Right kidney (tissue), 9 donors: Measurements from ENCODE around the gene NEMP1.
"Not testable (repeated sequence)": the region's sequence is repeated elsewhere in the genome, so short reads cannot be mapped to it uniquely, and the experiment has no call there.

ENCODE experiments used
- DNase-seq: peaks from one replicate; pipeline ENCODE4 v3.0.0-alpha.2; 2016
- long read RNA-seq, 8 donors: transcript quantifications; one replicate each; lab custom pipeline, GENCODE V29; 2026

NEMP1 gene, protein sequence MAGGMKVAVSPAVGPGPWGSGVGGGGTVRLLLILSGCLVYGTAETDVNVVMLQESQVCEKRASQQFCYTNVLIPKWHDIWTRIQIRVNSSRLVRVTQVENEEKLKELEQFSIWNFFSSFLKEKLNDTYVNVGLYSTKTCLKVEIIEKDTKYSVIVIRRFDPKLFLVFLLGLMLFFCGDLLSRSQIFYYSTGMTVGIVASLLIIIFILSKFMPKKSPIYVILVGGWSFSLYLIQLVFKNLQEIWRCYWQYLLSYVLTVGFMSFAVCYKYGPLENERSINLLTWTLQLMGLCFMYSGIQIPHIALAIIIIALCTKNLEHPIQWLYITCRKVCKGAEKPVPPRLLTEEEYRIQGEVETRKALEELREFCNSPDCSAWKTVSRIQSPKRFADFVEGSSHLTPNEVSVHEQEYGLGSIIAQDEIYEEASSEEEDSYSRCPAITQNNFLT
- long read RNA-seq, donor 1, full-length matches to known transcripts, result 2 of 2 reads
- long read RNA-seq, donor 1, partial matches to known transcripts, result 0 of 2 reads
- long read RNA-seq, donor 1, other reads (novel, unspliced or antisense), result 0 of 2 reads
- long read RNA-seq, donor 2, full-length matches to known transcripts, result 1 of 1 reads
- long read RNA-seq, donor 2, partial matches to known transcripts, result 0 of 1 reads
- long read RNA-seq, donor 2, other reads (novel, unspliced or antisense), result 0 of 1 reads
- long read RNA-seq, donor 3, full-length matches to known transcripts, result 3 of 3 reads
- long read RNA-seq, donor 3, partial matches to known transcripts, result 0 of 3 reads
- long read RNA-seq, donor 3, other reads (novel, unspliced or antisense), result 0 of 3 reads
- long read RNA-seq, donor 4, result 0 reads
- long read RNA-seq, donor 5, full-length matches to known transcripts, result 2 of 2 reads
- long read RNA-seq, donor 5, partial matches to known transcripts, result 0 of 2 reads
- long read RNA-seq, donor 5, other reads (novel, unspliced or antisense), result 0 of 2 reads
- long read RNA-seq, donor 6, full-length matches to known transcripts, result 1 of 1 reads
- long read RNA-seq, donor 6, partial matches to known transcripts, result 0 of 1 reads
- long read RNA-seq, donor 6, other reads (novel, unspliced or antisense), result 0 of 1 reads
- long read RNA-seq, donor 7, full-length matches to known transcripts, result 6 of 6 reads
- long read RNA-seq, donor 7, partial matches to known transcripts, result 0 of 6 reads
- long read RNA-seq, donor 7, other reads (novel, unspliced or antisense), result 0 of 6 reads
- long read RNA-seq, donor 8, full-length matches to known transcripts, result 4 of 4 reads
- long read RNA-seq, donor 8, partial matches to known transcripts, result 0 of 4 reads
- long read RNA-seq, donor 8, other reads (novel, unspliced or antisense), result 0 of 4 reads

DNA sequence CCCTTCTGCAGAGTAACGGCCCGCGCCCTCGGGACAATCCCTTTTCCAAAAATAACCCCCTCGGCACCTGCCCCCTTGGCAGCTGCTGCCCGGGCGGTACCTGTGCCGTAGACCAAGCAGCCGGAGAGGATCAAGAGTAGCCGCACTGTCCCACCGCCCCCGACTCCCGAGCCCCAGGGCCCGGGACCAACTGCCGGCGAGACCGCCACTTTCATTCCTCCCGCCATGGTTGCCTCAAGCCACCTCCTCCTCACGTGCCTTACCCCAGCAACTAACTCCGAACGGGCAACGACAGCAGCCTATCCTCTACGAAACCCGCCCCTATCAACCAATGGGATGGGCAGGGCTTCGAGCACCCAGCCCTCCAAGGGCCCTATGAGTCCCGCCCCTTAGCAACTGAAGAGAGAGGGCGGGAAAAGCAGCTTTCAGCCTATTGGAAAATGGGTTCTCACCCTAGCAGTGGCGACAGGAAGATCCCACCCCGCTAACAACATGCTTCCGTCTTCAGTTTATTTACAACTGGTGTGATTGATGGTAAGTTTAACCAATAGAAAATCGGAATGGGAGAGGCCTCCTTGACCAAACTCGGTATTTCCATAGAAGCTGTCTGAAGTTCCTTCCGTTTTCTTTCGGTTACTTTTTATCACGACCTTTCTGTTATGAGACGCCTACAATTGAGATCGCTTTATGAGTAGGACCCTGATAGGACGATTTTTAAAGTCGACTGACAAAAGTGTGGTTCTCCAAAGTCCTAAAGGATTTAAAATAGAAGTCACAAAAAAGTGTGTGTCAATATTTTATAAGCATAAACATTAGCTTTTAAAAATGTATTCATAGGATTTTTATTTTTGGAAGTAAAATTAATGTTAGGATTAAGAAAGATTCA, at the start of gene NEMP1:
Gene NEMP1, minus strand, starts transcription at position 273 of the 886 bp plus-strand sequence. Its CDS starts 46 bp downstream, at position 227.
- DNase-seq, result peak; percentile 77

DNA sequence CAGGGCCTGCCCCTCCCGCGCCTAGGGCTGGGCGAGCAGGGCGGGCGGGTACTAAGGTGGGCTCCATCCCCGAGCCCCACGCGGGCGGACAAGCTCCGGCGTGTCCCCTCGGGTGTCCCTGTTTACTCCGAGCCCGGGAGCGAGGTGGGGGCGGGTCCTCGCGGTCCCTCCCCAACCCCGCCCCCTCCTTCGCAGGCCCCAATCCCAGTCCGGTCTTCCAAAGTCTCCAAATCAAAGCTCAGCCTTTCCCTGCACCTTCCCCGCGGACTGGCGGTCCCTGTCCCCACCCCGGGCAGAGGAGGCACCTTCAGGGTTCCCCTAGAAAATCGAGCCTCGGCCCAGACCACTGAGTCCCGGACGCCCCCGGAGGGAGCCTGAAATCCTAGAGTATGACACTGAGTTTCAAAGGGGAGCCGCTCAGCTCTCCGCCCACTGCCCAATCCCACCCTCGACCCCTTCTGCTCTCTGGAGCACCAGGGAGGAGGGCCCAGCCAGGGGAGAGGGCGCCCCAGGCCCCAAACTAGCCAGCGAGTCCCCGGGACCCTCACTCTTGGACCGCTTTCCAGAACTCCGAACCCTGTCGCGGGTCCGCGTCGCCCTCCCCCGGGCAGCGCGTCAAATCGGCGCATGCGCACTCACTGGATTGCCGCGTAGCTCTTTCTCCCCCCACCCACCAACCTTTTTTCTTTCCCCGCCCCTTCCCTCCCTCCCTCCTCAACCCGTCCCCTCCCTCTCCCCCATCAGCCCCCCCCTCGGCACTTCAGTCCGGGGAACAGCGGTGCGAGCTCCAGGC, 49.3 kb upstream of the NEMP1 start, which contains the start of gene LRP1:
Gene LRP1, plus strand, starts transcription at position 758 of the 793 bp plus-strand sequence. CDS start 482 bp downstream, outside the sequence.
- DNase-seq, result peak; percentile 99

DNA sequence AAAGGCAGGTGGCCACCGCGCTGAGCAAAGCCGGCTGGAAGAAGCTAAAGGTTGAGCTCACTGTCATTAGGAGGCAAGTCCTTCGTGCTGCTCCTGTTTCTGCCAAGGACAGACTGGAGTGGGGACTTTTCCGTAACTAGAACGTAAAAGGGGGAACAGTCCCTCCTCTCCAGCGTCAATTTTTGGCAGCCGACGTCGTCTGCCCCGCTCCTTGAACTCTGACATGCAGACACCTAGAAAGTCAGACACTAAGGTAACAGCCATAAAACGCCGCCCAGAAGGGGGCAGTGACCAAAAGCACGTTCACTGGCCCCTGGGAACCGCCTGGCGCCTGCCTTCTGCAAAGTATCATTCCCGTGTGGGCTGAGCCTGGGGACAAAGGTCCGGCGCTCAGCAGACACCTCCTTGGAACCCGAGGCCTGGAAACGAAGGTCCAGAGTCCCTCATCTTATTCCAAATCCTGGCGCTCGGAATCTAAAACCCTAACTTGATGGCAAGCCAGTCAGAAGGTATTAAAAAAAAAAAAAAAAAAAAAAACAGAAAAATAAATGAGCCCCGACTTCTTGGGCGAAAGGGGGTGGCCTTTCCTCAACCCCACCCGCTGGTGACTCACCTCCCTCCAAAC, 48.6 kb upstream of the NEMP1 start:
- peak; percentile 64 for DNase-seq

DNA sequence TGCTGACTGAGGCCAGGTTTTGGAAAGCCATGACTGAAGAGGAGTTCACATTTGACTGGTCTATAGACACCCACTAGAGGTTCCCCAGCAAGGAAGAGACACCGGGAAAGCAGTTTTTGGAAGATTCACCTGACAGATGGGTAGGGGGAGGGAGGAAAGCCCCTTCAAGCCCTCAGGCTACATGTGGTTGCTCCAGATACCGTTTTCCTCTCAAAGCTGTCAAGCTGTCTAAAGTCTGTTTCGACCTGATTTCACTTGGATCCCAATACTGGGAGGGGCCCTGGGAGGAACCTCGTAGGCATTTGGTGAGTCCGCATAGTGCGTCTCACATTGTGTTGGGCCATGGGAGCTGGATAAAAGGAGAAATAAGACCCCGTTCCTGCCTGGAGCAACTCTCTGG, 48.0 kb upstream of the NEMP1 start:
- no peak for DNase-seq

DNA sequence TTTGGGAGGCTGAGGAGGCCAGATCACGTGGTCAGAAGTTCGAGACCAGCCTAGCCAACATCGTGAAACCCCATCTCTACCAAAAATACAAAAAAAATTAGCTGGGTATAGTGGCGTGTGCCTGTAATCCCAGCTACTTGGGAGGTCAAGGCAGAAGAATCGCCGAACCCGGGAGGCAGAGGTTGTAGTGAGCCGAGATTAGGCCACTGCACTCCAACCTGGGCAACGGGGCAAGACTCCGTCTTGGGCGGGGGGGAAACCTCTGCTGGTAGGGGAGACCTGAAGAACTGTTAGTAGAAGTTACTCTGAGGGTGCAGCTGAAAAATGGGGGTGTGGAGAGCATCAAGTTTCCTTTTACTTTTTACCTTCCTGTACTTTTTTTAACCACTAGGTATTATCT, 47.5 kb upstream of the NEMP1 start:
- no peak for DNase-seq

DNA sequence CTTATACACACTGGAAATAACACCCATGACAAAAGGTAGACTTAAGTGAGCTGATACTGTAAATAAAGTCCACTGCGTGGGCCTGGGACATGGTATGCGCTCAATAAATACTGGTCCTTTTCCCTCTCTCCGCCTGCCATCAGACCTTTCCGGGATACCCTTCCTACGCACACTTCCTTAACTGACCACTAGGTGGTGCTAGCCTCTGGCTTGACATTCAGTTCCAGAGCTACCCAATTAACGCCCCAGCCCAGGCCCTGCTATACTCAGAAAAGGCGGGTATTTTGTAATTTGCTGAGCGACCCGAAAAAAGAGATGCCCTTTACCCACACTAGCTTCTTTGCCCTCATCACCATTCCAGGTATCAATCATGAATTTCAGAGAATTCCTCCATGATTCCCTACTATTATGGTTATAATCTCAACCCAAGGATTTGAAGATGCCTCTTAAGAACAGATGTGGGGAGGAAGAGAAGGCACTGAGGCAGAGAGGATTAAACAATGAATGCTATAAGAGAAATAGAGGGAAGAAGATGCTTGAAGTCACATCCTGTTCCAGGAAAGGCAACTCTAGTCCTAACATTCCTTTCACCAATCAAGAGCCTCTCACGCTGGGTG, 45.8 kb upstream of the NEMP1 start:
- peak; percentile 55 for DNase-seq

DNA sequence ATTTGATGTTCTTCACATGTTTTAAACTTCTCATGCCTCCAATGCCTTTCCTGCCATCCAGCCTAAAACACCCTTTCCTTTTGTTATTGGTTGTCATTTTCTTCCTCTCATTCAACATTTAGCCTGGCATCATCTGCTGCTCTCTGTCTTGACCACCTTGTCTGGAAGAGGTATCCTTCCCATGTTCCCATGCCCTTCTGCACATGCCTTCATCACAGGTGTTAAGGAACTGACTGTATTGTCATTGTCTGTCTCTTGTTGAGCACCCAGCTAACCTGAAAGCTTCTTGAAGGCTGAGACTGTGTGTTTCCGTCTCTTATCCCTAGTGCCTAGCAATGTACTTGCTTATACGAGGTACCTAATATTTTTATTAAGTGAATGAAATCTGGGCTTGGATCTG, 45.2 kb upstream of the NEMP1 start:
- no peak for DNase-seq

DNA sequence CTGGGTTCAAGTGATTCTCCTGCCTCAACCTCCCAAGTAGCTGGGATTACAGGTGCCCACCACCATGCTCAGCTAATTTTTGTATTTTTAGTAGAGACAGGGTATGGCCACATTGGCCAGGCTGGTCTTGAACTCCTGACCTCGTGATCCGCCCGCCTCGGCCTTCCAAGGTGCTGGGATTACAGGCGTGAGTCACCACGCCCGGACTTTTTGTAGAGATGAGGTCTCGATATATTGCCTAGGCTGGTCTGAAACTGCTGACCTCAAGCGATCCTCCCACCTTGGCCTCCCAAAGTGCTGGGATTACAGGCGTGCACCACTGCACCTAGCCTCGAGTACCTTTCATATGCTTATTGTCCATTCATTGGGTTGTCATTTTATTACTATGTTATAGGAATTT, 42.1 kb upstream of the NEMP1 start:
- not testable (repeated sequence) for DNase-seq

DNA sequence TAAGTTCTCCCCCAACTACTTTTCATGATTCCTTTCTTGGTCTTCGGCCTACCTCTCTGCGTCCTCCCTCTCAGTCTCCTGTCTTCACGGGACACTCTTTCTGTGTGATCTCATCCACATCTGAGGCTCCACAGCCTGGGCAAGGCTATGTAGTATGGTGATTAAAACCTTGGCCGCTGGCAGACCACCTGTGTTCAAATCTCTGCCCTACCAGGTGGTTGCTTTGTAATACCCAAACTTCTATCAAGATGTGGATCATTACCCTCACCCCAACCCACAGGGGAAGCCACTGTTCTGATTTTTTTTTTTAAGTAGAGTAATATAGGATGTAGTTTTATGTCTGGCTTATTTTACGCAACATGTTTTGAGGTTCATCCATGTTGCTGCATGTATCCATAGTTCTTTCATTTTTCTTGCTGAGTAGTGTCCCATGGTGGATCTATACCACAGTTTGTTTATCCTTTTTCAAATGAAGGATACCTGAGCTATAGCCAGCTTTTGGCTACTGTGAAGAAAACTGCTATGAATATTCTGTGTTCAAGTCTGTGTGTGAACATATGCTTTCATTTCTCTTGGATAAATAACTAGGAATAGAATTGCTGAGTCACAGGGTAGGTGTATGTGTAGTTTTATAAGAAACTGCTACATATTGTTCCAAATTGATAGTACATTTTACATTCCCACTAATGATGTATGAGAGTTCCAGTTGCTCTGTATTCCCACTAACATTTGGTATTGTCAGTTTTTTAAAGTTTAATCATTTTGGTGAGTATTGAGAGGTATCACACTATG, 40.9 kb upstream of the NEMP1 start:
- no peak for DNase-seq

DNA sequence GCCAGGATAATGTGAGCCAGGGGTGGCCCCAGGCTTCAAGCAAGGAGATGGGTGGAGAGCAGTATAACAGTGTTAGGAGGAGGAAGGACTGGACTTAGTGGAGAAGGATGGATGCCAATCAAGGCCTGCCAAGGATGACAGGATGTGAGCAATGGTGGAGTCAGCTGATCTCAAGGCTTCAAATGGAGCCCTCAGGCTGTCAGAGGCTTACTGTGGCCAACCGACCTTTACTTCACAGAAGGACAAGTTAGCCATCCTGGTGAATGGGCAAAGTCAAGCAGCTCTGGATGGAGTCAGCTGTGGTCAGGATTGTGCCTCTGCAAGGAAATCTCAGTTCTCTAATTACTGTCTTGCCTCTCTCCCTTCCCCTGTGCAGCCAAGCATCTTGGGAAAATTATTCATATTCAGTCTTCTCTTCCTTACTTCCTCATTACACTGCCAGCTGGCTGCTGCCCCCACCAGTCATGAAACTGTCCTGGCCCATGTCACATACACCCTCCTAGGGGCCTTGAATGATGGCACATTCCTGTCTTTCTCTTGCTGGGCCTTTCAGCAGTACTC, 40.2 kb upstream of the NEMP1 start:
- no peak for DNase-seq

DNA sequence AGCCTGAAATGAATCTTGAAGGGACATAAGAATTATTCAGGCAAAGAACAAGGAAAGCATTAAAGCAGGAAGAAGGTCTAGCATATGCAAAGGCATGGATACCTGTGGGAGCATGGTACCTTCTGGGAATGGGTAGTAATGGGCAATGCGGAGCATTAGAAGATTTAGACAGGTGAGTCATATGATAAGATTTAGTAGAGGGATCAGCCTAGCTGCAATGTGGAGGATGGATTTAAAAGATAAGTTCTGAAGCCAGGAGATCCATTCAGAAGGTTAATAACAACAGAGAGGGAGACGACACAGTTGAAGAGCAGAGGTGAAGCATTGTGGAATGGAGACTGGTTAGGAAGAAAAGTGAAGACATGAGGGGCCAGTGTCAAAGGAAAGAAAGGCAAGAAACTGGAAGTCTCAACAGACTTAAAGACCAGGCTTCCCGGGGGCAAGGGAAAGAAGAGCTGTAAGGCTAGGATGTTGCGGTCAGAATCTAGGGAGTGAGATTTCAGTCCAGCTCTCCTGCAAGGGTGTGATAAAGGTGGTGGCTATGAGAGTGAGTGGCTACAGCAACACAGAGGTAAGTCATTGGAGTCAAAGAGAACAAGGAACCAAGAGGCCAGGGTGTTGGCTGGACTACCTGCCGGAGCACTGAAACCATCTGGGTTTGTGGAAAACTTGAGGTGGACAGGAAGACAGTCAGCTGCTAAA, 38.1 kb upstream of the NEMP1 start:
- DNase-seq, result no peak

DNA sequence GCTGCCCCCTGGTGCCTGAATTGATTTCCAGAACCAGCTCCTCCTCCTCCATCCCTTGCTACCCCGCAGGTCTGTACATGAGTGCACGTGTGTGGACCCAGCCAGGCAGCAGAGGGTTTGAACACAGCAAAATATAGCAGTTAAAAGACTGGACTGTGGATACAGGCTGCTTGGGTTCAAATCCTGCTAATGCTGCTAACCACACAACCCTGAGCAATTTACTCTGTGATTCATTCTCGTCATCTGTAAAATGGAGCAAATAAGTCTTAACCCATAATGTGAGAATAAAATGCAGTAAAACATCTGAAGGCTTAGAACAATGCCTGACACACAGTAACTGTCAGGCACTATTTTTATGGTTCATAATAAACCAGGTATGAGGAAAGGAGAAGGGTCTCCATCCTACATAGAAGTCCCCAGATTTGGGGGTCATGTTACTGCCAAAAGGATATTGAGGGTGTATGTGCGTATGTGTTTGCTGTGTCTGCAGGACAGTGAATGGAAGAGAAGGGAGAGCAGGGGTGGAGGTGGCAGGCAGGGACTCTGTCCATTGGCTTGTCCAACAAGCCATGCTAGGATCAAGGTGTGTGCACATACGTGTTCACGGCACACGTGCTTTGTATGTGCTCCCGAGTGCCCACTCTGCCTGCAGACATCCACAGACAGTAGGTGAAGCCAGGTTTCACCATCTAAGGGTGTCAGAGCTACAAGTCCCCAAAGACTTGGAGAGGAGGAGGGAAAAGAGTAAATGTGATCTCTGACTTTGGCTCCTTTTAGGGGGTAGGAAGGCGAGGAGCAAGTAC, 34.1 kb upstream of the NEMP1 start:
- DNase-seq, result no peak

DNA sequence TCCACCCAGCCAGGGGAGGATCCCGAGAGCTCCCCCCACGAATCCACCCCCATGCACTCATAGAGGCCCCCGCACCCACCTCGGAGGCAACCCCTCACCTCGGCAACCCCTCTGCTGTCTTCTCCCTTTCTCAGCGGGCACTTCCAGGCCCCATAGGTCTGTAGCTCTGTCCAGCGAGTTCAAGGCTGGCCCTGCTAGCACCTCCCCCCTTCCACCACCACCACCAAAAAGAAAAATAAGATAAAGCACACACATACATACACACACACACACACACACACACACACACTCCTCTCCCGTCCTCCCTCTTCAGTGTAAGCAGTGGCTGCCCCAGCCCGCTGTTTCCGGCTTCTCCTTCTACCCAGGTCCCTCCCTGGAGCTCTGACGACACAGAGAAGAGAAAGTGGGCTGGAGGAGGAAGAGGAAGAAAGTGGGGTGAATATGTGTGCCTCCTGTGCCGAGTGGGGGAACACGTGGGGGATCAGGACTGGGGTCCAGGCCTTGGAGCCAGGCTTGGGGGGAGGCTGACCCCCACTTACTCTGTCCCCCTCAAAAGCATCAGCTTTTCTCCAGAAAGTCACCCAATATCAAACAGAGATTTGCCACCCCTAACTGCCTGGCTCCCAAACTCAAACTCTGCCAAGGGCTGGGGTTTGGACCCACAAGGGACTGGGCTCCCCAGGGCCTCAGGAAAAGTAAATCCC, 32.6 kb upstream of the NEMP1 start, which contains the start of gene STAT6:
Gene STAT6, minus strand, starts transcription at position 332 of the 704 bp plus-strand sequence. CDS start 3,084 bp downstream, outside the sequence.
- peak; percentile 82 for DNase-seq

DNA sequence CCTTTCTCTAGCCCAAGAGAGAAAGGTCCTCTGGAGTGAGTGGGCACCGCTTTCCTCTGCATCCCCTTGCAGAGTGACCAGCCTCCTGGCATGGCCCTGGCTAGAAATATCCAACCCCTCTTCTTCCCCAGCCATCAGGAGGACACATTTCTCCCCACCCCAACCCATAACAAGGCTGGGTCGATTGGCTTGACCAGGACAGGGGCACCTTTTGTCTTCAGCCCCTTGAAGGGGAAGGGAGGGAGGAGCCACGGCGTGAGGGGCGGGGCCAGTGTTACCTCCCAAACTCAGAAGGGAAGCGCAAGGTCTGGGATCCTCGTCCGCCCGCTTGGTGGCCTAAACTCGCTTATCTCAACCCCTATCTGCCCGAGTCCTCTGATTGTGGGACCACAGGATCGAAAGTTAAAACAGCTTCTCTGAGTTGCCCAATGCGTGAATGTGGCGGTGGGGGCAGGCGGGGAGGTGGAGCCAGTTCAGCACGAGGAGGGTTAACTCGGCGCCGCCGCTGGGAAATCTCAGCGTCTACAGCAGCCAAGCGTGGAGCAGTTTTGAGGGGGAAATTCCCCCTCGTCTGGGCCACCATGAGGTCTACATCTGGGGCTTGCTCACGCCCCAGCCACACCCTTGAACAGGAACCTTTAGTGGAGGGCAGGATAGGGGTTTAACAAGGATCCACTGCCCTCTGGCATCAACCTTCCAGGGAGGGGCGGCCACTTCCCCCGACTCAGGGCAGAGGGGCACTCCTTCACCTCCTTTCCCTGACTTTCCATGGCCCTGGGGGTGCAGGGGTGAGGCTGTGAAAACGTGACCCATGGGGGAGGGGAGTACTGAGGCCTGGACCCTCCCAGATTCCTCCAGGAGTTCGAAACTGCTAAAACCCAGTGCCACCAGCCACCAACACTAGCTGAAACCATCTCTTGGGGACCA, 31.8 kb upstream of the NEMP1 start:
- DNase-seq, result peak; percentile 73
